Superior temporal gyrus (tissue), 1 donor: ENCODE measurements around the gene CXXC5.

Experiments
- DNase-seq: peaks from one replicate; pipeline ENCODE4 v3.0.0-alpha.2; 2016; ENCODE audit errors: extremely low spot score

The CXXC5 gene

DNA sequence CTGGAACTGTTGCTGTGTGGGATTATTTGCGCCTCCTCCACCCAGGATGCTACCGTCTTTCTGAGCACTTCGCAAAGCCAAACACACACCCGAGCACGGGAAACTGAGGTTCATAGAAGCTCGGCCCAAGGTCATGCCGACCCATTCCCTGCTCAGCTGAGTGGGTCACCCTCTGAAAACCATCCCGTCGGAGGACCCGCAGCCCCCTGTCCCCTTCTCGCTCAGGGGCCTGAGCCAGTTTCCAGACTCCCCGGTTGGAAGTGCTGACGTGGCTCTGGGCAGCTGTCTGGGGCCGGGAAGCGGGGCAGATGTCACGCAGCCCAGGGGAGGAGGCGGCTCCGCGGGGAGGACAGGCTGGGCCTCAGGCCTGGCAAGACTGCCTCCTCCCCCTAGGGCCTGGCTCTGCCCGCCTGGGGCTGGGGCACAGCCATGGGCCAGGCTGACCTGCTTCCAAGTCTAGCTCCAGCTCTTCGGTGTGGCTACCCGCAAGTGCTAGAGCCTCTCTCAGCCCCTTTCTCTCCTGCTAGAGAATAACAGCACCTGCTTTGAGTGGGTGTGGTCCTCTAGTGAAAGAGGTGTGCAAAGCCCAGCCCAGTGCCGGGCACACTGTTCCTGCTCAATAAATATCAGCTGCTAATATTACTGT is 9.9 kb upstream of the CXXC5 start:
- DNase-seq = peak; percentile 84

GRCh38 chr5:139638736-139639618 is 9.2 kb upstream of the CXXC5 start:
- DNase-seq = no peak

GRCh38 chr5:139639619-139640380 is 8.3 kb upstream of the CXXC5 start:
- no peak for DNase-seq

DNA sequence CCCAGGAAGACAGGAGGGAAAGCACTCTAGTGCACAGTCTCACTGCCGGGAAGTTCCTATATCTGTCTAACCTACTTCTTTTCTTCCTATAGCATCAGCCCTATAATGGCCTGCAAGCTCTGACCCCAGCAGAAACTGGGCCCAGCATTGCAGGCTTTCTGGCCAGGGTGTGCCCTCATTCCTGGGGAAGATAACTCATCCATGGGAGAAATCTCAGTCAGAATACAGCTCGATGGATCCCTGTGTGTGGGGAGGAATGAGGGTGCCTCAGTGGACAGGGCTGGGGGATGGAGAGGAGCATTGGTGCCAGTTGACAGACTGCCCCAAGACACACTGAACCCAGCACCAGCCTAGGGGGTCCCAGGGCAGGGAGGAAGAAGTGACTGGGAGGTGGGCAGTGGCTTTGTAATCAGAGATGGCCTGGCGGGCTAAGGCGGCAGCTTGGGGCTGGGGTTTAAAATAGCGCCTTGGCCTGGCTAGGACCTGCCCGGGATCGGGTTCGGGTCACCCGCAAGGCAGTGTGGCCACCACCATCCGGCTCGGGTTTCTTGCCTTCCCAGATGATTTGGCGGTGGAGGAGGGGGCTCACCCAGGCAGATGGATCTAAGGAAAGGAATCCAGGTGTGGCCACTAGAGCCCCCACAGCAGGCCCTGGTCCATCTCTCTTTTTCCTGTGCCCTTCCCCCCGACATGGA is 7.6 kb upstream of the CXXC5 start:
- no peak for DNase-seq

DNA sequence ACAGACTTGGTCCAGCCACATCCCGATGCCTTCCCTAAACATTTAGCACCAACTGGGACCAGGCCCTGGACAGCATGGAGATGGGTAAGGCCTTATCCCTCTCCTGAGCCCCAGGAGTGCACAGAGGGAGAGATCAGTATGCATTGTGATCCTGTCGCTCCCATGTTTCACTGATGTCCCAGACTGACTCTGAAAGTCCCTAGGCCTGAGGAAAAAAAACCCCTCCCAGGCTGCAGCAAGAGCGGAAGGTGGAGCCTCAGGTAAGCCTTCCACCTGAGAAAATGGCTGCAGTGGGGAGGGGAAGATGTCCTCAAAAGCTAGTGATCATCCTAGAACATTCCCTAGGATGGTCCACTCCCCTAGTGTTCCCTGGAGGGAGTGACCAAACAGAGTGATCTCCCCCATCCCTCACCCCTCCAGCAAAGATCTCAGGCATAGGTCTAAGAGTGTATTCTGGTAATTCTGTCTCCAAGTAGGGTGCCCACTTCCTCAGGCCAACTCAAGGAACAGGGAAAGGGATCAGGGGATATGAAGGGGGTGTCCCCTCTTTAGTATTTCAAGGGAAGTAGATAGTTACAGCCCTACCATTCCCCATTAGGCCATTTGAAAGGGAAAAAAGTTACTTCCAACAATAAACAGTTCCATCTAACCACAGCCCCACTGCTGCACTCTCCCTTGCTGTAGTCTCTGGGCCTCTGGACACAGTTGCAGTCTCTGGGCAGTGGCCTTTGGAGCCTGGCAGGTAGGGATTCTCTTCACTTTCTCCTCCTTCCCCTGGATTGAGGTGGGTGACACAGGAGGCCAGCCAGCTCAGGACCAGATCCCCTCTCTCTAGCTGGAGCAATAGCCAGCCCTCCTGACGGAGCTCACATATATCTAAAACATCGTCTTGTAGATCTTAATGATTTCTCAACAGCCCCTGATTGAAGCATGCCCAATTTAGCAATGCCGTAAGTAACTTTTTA is 6.8 kb upstream of the CXXC5 start:
- DNase-seq = no peak

- no peak for DNase-seq
These were observed 5.9 kb upstream of the CXXC5 start for GRCh38 chr5:139642213-139642612.

- no peak for DNase-seq
These were observed 5.0 kb upstream of the CXXC5 start for GRCh38 chr5:139642891-139643871.

DNA sequence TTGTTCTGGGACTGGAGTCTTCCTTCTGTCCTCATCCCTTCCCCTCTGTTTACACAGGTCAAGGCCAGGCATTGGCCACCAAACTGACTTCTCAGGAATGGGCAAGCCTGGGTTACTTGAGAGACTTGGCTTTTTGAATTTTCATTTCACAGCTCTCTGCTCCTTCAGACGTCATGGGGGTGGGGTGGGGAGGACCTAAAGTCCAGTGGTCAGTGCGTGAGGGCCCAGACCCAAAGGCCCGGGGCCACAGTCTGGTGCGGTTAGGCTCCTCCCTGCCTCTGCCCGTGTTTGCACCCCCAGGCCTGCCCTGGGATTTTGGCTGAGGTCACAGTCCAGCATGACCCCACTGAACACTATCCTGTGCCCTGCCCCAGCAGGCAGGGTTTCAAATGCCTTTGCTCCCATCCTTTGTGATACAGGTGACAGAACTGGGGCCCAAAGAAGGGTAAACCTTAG is 4.1 kb upstream of the CXXC5 start:
- no peak for DNase-seq

GRCh38 chr5:139644646-139645429 is 3.3 kb upstream of the CXXC5 start:
- no peak for DNase-seq

DNA sequence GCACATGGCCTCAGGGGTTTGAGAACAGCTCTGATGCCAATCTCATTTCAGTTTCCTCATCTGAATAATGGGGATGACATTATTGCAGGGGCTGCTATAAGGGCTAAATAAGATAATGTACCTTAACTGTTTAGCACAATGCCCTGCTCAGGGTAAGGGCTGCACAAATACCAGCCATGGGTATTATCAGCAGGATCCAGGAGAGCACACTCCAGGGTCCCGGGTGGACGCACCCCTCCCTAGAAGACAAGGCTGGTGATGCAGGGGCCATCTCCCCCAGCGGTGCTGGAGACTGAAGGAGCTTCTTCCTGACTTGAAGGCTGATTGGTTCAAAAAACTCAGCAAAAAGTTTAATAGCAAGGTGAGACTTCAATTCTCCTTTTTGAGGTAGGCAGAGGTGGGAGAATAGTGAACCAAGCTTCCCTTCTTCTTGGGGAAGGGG is 2.7 kb upstream of the CXXC5 start:
- DNase-seq = no peak

DNA sequence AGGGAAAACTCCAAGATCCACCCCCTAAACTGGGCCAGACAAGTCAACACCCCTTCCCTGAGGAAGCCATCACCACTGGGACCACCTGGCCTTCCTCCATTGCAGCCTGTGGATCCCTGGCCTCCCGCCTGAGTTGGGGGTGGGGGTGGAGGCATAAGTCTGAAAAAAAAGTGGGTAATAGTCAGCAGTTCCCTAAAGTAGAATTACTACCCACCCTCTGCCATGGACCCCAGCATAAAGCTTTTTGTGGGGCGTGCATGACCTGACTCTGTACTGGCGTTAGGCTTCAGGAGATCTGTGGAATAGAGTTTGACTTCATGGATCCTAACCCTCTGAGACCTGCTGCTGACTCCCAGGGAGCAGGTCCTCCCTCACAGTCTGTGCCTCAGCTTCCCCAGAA is 2.0 kb upstream of the CXXC5 start:
- no peak for DNase-seq

DNA sequence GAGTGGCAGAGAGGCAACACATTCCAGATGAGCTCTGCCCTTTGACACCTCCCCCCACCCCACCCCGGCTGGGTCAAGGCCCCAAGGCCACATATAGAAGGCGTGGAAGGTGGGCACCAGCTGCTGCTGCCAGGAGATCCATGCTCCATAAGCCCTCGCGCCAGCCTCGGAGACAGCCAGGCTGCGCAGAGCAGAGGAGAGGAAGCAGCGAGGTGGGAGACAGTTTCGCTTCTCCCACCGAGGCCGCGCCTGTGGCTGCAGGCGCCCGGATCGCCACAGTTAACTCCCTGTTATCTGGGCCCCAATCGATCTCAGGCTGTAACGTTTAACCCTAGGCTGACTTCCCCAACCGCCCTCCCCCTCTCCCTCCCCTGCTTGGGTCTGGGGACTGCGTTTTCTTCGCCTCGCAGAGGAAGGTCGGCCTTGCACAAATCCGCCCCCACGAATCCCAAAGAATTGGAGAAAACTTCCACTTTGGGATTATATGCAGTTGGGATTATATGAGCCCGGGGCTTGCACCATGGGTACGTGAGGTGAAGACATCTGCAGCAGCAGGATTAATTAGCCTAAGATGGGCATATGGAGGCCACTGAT is 1.1 kb upstream of the CXXC5 start:
- no peak for DNase-seq

DNA sequence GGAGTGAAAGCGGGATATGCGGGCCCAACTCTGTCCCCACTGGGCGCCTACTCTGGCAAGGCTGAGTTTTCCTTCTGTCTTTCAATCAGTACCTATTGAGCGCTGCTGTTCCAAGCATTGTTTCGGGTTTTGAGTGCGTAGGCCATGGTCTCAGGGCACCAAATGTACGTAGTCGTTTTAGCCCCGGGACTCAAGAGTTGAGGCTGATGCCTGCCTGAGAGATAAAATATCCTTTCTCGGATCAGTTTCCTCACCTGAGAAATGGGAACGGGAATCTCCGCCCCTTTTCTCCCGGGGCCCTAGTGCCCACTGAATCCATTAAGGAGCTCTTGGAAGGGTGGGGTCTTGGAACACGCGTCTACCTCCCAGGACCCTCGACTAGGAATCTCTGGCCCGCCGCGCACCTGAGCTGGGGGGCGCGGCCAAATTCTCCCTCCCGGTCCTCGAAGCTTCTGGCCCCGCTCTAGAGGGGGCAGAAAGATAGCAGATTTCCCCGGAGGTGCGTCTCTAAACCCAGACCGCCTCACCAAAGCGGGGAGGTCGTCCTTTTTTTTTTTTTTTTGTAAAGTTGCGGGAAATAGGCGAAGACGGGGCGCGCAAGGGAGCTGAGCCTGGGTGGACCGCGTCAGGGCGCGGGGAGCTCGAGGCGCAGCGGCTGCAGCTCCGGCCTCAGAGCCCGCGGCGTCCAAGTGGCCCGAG is 494 bp upstream of the CXXC5 start:
- DNase-seq = no peak

DNA sequence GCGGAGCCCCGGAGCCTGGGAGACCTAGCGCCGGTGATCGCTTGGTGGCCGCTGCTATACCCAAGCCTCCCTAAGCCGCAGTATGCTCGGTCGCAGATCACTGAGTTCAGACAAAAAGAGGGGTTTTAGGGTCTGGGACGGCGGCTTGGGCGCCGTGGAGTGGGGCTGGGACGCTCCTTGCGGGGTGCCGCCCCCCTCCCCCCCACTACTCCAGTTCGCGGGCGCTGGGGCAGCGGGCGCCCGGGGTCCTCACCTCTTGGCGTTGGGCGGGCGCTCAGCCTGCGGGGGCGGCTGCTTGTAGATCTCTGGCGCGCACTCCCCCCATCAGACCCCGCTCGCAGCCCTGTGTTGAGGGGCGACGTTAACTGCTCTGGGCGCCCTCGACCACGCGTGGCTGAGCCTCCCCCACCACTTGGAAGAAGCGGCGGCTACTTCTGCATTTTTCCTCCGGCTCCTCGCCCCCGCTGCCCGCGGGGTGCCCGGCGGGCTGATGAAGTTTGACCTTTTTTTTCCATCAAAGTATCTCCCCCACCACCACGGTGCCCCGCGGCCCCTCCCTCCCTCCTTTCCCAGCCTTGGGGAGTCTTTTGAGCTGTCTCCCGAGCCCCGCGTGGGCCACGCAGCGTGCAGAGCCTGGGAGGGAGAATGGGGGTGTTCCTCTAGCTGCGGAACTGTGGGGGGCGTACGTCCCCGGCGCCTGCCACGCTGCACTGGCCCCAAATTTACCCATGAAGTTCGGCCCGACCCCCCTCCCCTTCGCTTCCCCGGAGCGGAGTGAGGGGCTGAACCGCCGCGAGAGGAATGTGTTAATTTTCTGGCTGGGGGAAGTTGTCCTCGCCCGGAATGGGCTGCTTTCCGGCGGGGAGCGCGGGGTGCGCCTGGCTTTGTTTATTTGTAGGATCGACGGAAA is 1.2 kb downstream of the CXXC5 start:
- DNase-seq = peak; percentile 60

- DNase-seq = peak; percentile 64
These were observed 2.0 kb downstream of the CXXC5 start for GRCh38 chr5:139650031-139650688.

DNA sequence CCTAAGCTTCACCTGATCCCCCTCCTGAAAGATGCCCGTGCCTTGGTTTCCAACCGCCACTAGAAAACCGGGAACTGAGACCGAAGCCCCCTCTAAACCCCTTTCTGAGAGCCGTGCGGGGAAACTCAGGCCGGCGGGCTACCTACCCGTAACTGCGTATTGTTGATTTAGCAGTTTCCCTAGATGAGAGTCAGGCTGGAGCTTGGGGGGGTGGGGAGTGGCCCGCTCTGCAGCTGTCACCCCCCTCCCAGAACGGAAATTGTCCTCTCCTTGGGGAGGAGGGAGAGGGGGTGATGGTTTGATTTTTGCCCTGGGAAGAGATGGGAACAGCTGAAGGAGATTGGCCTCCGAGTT is 2.5 kb downstream of the CXXC5 start:
- peak; percentile 70 for DNase-seq
